ENCODE data around the gene TRAF1. TPM values are rescaled to one million over a fixed set of nuclear protein-coding genes. Genes with fewer than 3 reads are reported as not detected.

The TRAF1 gene
- total RNA-seq, 2 experiments from 2014 or later, result 60.3 to 61.7 TPM

- peaks cover 17% of the 10 kb centered on the region for H3K4me1 Mint-ChIP-seq (ENCODE audit: low read depth)
- H3K36me3 ChIP-seq (ENCODE audit: insufficient read depth, low read length), result peaks cover 81% of the 10 kb centered on the region
These were observed 68.7 kb downstream of the TRAF1 start for GRCh38 chr9:120857902-120858301.

GRCh38 chr9:120857481-120857880, 69.1 kb downstream of the TRAF1 start:
- H3K27ac Mint-ChIP-seq, result no peak overlapping the region
- no peak for TF ChIP-seq CTCF (IDR thresholded peaks at IDR 0.05)
- no peak overlapping the region for H3K4me3 Mint-ChIP-seq
- Histone ChIP-seq H3K27ac (ENCODE audit: low read depth in 1 of 2, low read length in 2 of 2) (no peak overlapping the region), H3K36me3 (ENCODE audit: insufficient read depth, low read length) (peaks cover 77% of the 10 kb centered on the region), H3K27me3 (ENCODE audit: control insufficient read depth in 1 of 2, insufficient read depth in 2 of 2, low read length in 2 of 2) (no peaks in the 10 kb centered on the region), H3K4me3 (ENCODE audit: low read length) (no peak overlapping the region), H3K9me3 (ENCODE audit: control insufficient read depth in 1 of 2, insufficient read depth in 1 of 2, low read length in 2 of 2) (no peaks in the 10 kb centered on the region), H3K4me1 (ENCODE audit: insufficient read depth, low read length) (no peaks in the 10 kb centered on the region)
- H3K27me3 Mint-ChIP-seq, result no peaks in the 10 kb centered on the region
- H3K9me3 Mint-ChIP-seq, result no peaks in the 10 kb centered on the region
- ChIA-PET CTCF (no interaction called here), POLR2A (interaction anchor here (0.8 to 2.5 kb wide), 5 partner anchors 11 to 74 kb away, joined by 3 to 8 read pairs (median 4); partner anchors contain the start of gene PHF19)
- ATAC-seq (ENCODE audit: poor library complexity), result no peak
- peaks cover 21% of the 10 kb centered on the region for H3K4me1 Mint-ChIP-seq (ENCODE audit: low read depth)
- no peak for DNase-seq
- intact Hi-C loops (cut with DNase I, micrococcal nuclease), result no loop called here
- H3K36me3 Mint-ChIP-seq (ENCODE audit: low read depth), result peaks cover 87% of the 10 kb centered on the region

More at GRCh38 chr9:120857902-120858301, 68.7 kb downstream of the TRAF1 start:
- H3K4me3 ChIP-seq (ENCODE audit: low read length), result no peak overlapping the region
- no peaks in the 10 kb centered on the region for H3K27me3 Mint-ChIP-seq
- DNase-seq (no peak), ATAC-seq (ENCODE audit: poor library complexity) (no peak)
- no peaks in the 10 kb centered on the region for H3K9me3 Mint-ChIP-seq
- H3K9me3 ChIP-seq (ENCODE audit: control insufficient read depth in 1 of 2, insufficient read depth in 1 of 2, low read length in 2 of 2), result no peaks in the 10 kb centered on the region
- no peak for TF ChIP-seq CTCF (IDR thresholded peaks at IDR 0.05)
- no peak overlapping the region for H3K27ac ChIP-seq (ENCODE audit: low read depth in 1 of 2, low read length in 2 of 2)
- no peak overlapping the region for H3K27ac Mint-ChIP-seq
- ChIA-PET CTCF (no interaction called here), POLR2A (interaction anchor here (0.8 to 2.5 kb wide), 5 partner anchors 11 to 74 kb away, joined by 3 to 8 read pairs (median 4); partner anchors contain the start of gene PHF19)
- H3K4me1 ChIP-seq (ENCODE audit: insufficient read depth, low read length), result no peaks in the 10 kb centered on the region
- peaks cover 87% of the 10 kb centered on the region for H3K36me3 Mint-ChIP-seq (ENCODE audit: low read depth)
- intact Hi-C loops (cut with DNase I, micrococcal nuclease), result no loop called here
- no peaks in the 10 kb centered on the region for H3K27me3 ChIP-seq (ENCODE audit: control insufficient read depth in 1 of 2, insufficient read depth in 2 of 2, low read length in 2 of 2)
- no peak overlapping the region for H3K4me3 Mint-ChIP-seq

GRCh38 chr9:120856700-120857099, 69.9 kb downstream of the TRAF1 start:
- Histone ChIP-seq H3K9me3 (ENCODE audit: control insufficient read depth in 1 of 2, insufficient read depth in 1 of 2, low read length in 2 of 2) (no peaks in the 10 kb centered on the region), H3K36me3 (ENCODE audit: insufficient read depth, low read length) (peaks cover 69% of the 10 kb centered on the region), H3K27me3 (ENCODE audit: control insufficient read depth in 1 of 2, insufficient read depth in 2 of 2, low read length in 2 of 2) (no peaks in the 10 kb centered on the region), H3K4me1 (ENCODE audit: insufficient read depth, low read length) (no peaks in the 10 kb centered on the region), H3K27ac (ENCODE audit: low read depth in 1 of 2, low read length in 2 of 2) (no peak overlapping the region), H3K4me3 (ENCODE audit: low read length) (no peak overlapping the region)
- peaks cover 29% of the 10 kb centered on the region for H3K4me1 Mint-ChIP-seq (ENCODE audit: low read depth)
- no peak for DNase-seq
- H3K27me3 Mint-ChIP-seq, result no peaks in the 10 kb centered on the region
- H3K4me3 Mint-ChIP-seq, result no peak overlapping the region
- TF ChIP-seq CTCF (IDR thresholded peaks at IDR 0.05), result no peak
- H3K27ac Mint-ChIP-seq, result no peak overlapping the region
- H3K9me3 Mint-ChIP-seq, result no peaks in the 10 kb centered on the region
- POLR2A ChIA-PET, result interaction anchor here (0.9 to 2.5 kb wide), 7 partner anchors 10 to 75 kb away, joined by 3 to 11 read pairs (median 4); partner anchors contain the start of genes PHF19 and PSMD5
- ATAC-seq (ENCODE audit: poor library complexity), result no peak
- H3K36me3 Mint-ChIP-seq (ENCODE audit: low read depth), result peaks cover 87% of the 10 kb centered on the region
- intact Hi-C loops (cut with DNase I, micrococcal nuclease), result no loop called here
- CTCF ChIA-PET, result no interaction called here

Measured in CD4-positive, alpha-beta T cell (primary cell).